Astrocyte of the spinal cord (primary cell): ENCODE measurements around the gene DIABLO.
A peak's percentile ranks its signal among the peaks of the same experiment; 100 is the strongest.

Experiments
- DNase-seq: peaks from one replicate; pipeline ENCODE4 v3.0.0; 2011; ENCODE audit warnings: low read depth, low spot score
- H3K4me3 ChIP-seq: 2 replicates; pipeline ENCODE4 v1.5.1; 2011; ENCODE audit warnings: low read depth, mild to moderate bottlenecking, low read length, moderate library complexity
- CTCF ChIP-seq: IDR thresholded peaks from 2 replicates; pipeline ENCODE4 v1.5.1; 2012; ENCODE audit warnings: low read depth, mild to moderate bottlenecking, low read length, inconsistent platforms
- in situ Hi-C: cut with HindIII; loops from 2 replicates; pipeline ENCODE4 v1.10.0; 2017; ENCODE audit warnings: low sequenced_read_pairs

Gene DIABLO

GRCh38 chr12:122190842-122191668, 34.8 kb downstream of the DIABLO start:
- in situ Hi-C loops, result no loop called here
- no peak overlapping the region for H3K4me3 ChIP-seq
- TF ChIP-seq CTCF, result peak; percentile 88
- peak; percentile 50 for DNase-seq

GRCh38 chr12:122189626-122190475, 36.0 kb downstream of the DIABLO start:
- DNase-seq, result no peak
- in situ Hi-C loops, result no loop called here
- H3K4me3 ChIP-seq, result no peak overlapping the region
- no peak for TF ChIP-seq CTCF

GRCh38 chr12:122187466-122187865, 38.4 kb downstream of the DIABLO start:
- no peak overlapping the region for H3K4me3 ChIP-seq
- no peak for TF ChIP-seq CTCF
- DNase-seq, result no peak
- in situ Hi-C loops, result no loop called here

- no peak for TF ChIP-seq CTCF
Measured at GRCh38 chr12:122185494-122186082, 40.3 kb downstream of the DIABLO start.

GRCh38 chr12:122185079-122185478, 40.8 kb downstream of the DIABLO start:
- no peak for DNase-seq
- H3K4me3 ChIP-seq, result no peak overlapping the region
- no peak for TF ChIP-seq CTCF
- in situ Hi-C loops, result no loop called here

More at GRCh38 chr12:122185494-122186082, 40.3 kb downstream of the DIABLO start:
- H3K4me3 ChIP-seq, result no peak overlapping the region
- no peak for DNase-seq
- in situ Hi-C loops, result no loop called here

GRCh38 chr12:122184517-122184916, 41.3 kb downstream of the DIABLO start:
- no peak overlapping the region for H3K4me3 ChIP-seq
- in situ Hi-C loops, result no loop called here
- DNase-seq, result no peak
- no peak for TF ChIP-seq CTCF
